Hematopoietic multipotent progenitor cell treated with erythropoietin and hydrocortisone succinate and interleukin-3 and kit ligand, for 4 days (in vitro differentiated cells): Measurements from ENCODE around the gene LAMTOR2.

Experiments used
- DNase-seq: peaks from one replicate; pipeline ENCODE4 v3.0.0-alpha.2; 2015

LAMTOR2 gene

DNA sequence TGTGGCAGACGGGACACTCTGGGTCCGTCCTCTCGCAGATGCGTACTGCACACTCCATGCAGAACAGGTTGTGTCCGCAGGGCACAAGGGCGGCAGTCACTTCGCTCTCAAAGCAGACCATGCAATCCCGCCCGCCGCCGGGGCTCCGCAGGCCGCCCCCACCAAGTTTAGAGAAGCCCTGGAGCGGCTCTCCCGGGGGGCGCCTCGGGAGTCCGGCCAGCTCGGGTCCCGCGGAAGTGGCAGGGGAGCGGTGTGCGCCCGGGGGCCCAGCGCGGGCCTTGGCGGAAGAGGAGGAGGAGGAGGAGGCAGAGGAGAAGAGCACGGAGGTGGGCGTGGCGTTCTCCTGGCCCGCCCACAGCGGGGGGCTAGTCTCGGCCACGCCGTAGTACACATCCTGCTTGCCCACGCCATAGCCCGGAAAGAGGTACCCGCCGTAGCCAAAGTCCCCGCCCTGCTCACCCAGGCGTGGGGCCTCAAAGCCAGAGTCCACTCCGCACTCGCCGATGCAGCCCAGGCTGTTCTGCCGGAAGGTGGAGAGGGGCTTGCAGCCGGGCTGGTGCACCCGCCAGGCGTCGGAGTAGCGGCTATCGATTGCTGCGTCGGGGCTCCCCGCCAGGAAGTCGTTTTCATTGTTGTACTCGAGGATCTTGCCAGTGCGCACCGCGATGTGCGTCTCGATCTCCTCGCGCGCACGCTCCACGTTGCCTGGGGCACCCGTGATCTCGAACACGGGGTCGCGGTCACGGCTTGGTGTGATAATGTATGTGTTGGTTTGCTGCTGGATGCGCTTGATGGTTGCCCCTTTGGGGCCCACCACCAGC lies 22.2 kb downstream of the LAMTOR2 start:
- DNase-seq = peak; percentile 78

DNA sequence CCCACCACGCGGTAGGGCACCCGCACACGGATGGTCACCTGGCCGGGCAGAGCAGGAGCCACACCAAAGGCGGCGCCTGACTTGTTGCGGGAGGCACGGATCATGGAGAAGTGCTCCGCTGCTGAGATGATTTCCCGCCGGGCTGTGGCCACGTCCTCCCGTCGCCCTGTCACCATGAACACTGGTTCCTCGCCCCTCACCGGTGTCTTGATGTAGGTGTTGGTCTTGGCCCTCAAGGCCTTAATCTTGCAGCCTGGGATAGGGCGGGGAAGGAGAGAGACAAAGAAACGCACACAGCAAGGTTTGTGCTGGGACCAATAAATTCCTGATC lies 22.8 kb downstream of the LAMTOR2 start:
- DNase-seq = no peak

DNA sequence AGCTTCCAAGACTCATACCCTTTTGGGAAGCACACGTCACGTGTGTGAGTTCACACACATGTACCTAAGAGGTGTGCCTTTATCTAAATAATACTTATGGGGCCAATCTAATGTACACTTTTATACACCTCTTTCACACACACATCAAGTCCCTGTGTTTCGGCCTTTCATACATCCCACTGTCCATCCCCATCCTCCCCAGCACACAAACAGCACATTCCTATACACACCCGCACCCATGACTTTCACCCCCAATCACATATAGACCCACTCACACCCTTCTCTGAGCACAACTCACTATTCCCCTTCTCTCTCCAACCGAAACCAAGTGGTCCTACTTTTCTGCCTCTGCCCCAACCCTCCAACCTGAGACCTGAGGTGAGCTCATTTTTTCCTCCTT lies 24.1 kb downstream of the LAMTOR2 start:
- DNase-seq = no peak

DNA sequence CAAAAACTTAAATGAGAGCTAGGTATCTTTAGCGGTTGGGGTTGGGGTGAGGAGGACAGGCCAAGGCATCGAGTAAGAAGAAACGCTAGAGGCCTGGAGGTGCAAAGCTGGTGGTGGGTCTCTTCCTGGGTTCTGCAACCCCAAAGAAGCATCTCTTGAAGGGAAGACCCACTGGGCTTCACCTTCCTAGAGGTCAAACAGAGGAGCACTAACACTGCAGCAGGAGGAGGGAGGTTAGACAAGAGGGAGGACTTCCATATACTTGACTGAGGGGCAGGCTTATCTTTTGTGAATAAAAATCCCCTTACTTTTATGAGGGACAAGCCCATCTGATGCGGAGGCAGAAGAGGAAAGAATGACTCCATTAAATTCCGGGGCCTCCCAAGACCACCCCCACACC lies 25.2 kb downstream of the LAMTOR2 start:
- no peak for DNase-seq

DNA sequence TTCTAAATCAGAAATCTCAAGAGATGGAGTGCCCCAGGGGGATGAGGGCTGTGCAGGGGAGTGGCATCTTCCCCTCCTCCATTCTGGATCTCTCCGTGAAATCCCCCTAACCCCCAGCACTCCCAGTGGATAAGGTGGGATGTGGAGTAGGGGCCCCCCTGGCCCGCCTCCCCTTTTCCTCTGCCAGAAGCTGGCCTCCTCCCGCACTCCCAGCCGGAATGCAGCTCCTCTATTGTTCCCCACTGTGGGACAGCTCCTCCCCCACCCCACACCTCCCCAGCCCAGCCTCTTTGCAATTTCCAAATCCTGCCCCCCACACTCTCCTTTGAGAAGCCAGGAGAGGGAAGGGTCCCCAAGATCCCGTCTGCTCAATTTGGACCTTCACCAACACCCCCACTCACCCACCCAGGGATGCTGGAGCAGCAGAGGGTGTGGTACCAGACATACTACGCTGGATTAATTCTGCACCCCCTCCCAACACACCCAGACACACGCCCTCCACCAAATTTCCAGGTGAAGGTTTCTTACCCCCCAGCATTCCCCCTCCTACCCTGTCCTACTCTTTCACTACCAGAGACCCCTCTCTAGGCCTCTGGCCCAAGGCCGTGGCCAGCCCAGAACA lies 25.8 kb downstream of the LAMTOR2 start:
- no peak for DNase-seq

DNA sequence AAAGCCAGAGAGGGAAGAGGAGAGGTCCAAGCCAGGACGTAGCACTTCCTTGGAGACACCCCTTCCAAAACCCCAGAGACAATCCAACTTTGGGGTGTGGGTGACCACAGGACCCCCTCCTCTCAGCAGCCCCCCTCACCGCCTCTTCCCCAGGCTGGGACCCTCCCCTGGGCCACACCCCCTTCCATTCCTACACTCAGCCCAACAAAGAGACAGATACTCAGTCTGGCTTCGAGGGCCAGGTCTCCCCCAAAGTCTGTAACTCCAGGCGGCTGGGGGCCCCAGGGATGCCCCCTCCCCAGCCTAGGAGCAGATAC lies 26.2 kb downstream of the LAMTOR2 start:
- DNase-seq = no peak

DNA sequence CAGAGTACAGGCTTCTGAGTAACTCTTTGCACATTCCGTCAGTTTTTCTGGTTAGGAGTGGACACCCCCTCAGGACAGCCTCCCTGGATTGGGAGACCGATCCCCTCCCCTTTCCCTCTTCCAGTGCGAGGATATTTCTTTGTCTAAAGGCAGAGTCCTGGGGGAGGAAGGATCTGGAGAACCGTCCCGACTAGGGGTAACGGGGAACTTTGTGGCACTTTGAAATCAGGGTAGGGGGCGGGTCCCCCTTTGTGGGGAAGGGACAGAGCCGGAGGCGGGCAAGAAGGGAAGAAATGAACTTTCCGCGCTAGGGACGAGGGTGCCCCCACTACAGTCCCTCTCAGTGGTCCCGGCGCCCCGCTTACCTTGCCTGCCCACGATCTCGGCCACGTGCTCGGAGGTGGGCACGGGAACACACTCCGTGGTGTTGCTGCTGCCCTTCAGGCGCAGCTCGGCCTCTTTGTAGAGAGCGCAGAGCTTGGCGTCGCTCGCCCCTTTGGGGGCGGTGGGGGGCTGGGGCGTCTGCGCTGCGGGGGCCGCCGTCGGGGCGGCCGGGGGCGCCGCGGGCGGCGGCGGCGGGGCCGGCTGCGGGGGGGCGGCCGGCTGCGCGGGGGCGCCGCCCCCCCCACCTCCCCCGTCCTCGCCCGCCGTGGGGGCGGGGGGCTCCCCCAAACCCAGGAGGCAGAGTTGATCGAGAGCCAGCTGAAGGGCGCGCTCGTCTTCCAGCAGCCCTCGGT lies 26.8 kb downstream of the LAMTOR2 start:
- peak; percentile 38 for DNase-seq

DNA sequence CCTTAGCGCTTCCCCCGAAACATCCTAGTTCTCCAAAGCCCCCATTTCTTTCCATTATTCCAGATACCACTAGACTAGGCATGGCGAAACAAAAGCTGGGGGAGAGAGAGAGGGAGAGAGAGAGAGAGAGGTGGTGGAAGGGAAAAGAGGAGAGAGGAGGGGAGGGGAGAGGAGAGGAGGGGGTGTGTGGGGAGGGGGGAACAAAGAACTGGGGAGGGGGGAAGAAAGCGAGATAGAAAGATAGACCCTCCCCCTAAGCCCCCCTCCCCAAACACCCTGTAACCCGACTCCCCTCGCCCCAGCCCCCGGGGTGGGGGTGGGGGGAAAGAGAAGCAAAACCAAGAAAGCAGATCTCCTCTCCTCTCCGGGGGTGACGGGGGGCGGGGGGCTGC lies 27.3 kb downstream of the LAMTOR2 start:
- DNase-seq = no peak

DNA sequence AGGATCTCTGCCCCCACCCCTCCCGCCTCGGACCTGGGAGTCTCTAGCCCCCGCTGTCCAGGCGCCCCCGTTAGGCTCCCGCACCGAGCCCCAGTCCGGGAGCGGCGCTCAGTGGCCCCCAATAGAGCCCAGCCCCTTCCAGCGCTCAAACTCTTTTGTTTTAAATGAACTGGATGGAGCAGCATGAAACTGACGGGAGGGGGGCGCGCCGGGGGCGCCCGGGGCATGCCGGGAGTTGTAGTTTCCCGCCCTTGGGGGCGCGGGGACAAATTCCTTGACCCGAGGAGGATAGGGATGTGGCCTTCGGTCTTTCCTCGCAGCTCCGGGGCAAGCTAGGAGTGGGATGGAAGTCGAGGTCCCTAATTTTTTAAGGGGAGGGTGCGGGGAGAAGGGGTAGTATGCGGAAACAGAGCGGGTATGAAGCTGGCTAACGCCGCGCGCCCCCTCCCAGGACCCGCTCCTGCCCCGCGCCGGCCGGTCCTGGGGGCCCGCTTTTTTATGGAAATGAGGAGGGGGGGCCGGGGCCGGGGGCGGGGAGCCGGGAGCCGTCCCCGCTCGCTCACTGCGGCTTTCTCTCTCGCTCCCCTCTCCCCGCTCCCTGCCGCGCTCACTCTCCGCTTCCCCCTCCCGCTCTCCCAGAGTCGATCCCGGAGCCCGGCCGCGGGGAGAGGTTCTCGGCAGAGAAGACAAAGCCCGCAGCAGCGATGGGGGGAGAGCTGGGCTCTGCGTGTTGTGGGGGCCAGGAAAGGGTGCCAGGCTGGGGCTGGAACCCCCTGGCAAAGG lies 27.9 kb downstream of the LAMTOR2 start, which contains the start of gene MEX3A:
MEX3A (minus strand) TSS at position 157 of the 783 bp plus-strand sequence. CDS start 467 bp downstream, outside the sequence.
- DNase-seq = peak; percentile 87

DNA sequence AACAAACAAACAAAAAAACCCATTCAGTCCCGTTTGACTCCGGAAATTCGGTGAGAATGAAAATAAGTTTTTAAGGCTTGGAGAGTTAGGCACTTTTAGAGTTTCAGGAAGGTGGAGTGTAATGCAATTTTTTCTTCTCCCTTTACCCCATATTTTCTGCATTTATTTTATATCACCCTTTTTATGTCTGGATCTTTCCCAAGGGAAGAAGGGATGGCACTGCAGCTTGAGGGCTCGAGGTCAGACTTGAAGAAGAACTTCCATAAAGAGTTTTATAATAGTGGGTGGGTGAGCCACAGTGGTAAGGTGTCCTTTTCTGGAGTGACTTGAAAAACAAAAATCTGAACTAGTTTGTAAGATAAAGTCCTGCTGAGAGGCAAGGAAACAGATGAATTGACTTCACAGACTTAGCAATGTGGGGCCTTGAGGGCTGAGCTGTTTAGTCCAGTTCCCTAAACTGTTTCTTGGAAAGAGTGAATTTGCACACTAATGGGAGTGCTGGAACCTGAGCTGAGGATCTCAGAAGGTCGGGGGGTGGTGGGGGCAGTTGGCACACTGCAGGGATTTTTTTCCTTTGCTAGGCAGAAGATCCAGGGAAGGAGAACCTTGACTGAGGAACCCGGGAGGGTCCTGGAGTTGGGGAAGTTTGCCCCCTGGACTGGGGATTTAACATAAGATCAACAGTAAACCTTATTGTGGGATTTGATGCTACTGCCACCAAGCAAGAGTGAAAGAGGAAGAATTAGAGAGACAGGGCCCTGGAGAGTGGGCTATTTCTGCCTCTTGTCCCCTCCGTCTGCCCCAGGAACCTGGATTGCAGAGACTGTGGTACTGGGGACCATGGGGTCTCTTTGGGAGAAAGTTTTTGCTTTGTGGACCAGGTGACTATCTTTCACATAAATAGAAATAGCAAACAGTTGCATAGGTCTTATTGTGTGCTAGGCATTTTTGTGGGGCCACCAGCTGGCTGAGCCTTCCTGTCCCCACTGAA lies 29.5 kb downstream of the LAMTOR2 start:
- DNase-seq = no peak

DNA sequence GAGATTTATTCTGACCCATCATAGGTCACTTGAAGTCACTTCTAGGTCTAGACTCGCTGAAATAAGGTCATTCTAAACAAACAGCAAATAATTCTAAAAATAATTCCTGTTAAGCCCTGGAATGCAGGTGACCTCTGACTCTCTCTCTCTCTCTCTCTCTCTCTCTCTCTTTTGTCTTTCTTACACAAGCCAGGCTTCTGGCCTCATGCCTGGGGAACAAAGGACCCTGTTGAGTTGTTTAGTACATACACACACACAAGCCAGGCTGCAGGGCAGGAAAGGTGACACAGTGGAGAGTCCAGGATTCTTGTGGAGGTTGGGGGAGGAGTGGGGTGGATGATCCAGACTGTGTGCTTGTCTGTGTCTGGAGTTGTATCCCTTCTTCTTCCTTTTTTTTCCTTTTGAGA lies 31.7 kb downstream of the LAMTOR2 start:
- DNase-seq = no peak

DNA sequence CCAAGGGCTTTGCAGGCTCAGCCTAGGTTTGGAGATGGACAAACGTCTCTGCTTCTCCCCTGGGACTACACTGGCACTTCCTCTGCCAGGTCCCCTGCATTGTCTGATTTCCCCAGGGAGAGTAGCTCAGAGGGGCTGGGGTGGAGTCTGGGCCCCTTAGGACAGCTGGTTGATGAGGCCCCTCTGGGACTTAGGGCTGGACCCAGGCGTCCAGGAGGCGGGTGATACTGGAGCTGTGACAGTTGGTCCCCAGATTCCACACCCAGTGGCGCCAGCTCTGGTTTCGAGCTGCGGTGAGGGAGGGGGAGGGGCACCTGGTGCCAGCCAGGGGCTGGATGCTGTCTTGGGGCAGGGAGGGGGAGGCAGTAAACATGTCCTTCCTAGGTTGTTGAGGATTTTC lies 35.1 kb downstream of the LAMTOR2 start:
- DNase-seq = peak; percentile 49

DNA sequence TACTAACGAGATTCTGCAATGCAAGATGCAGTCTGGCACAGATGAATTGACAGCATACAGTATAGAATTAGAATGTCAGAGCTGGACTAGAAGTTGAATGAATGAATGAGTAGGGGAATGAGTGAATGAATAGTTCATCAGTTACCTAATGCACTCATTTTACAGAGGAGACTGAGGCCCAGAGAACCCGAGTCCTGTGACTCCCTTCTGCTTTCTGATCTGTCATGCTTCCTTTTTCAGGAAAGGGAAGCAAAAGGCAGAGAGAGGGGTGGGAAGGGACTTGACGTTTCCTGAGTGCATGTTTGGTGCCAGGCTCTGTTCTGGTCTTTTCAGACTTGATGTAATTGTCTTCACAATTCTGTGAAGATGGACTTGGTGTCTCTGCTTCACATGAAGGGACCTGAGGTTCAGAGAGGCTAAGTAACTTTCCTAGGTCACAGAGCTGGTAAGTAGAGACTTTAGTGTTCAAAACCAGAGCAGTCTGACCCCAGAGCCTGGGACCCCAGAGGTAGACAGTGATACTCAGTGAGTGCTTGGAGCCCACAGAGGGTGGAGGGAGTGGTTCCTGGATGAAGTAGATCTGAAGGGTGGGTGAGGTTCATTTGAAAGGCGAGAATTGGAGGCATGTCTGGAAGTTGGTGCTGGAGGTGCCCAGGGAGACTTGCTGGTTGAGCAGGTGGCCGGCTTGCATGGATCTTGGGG lies 35.7 kb downstream of the LAMTOR2 start:
- no peak for DNase-seq

DNA sequence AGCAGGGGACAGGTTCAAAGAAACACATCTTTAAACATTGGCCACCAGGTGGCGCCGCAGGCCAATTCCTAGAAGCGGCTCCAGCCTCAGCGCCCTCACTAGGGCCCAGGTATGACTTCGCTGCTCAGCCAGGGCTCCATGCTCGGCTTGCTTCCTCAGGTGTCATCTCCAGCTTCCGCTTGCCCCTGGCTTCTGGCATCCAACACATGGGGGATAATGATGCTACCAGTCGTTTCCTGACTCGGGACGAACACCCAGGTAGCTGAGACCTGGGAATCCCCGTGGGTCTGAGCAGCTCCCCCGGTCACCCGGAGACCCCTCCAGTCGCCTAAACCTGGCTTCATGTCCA lies 36.2 kb downstream of the LAMTOR2 start:
- peak; percentile 92 for DNase-seq

DNA sequence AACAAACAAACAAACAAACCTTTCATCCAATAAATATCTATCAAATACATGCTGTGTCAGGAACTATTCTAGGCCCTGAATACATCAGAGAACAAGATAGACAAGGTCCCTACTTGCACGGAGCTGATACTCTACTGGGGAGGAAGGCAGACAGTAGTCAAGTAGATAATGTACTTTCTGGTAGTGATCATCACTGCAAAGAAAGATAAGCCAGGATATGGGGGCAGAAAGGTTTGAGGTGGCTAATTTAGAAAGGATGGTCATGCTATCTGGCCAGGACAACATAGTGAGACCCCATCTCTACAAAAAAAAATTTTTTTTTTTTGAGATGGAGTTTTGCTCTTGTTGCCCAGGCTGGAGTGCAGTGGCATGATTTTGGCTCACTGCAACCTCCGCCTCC lies 37.0 kb downstream of the LAMTOR2 start:
- DNase-seq = no peak

DNA sequence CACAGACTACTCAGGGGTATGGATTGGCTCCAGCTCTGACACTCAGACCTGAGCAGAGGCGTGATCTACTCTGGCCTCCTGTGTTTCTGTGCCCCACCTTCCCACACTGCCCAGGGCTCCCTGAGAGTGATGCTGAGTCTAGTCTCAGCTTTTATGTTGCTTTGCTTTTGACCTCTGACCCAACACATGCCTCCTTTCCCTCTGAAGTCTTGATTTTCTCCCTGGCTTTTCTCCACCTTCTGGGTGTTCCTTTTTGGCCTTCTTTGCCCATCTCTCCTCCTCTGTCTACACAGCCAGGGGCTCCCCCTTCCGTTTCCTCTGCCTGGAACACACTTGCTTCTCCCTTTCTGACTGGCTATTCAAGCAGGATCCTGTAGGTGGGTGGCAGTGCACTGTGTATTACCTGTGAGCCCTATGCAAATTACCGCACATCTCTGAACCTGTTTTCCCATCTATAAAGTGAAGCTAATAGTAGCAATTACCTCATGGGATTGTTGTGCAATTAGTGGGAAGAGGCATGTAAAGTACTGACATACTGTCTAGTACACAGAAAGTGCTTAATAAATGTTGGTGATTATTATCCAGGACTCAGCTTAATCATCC lies 41.4 kb downstream of the LAMTOR2 start:
- DNase-seq = no peak

DNA sequence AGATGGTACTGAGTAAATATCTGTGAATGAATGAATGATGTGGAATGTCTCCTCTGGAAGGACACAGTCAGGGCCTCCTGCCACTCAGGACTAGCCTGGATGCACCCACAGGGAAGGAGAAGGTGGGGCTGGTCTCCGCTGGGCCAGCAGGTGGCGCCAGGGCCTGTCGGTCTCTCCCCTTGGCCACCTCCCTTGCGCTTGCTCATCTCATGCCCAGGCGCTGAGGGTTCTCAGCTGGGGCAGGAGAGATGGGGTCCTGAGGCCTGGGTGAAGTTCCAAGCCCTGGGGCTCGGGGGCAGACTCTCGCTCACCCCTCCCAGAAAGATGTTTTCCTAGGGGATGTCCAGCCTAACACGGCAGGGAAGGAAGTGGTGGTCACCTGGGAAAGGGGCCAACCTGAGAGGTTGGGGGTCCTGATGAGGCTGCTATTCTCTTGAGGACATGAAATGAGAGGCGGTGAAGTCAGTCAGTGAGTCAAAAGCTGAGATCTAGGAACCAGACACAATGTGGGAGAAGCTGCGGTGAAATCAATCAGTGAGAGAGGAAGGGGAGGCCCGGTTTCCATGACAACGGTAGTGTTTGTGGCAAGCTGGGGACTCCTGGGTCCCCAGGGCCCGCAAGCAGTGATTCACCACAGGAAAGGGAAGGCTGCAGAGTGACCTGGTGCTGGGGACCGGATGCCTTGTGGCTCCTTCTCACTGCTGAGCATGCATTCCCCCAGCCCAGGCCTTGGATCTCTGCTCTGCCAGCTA lies 42.2 kb downstream of the LAMTOR2 start:
- peak; percentile 93 for DNase-seq

DNA sequence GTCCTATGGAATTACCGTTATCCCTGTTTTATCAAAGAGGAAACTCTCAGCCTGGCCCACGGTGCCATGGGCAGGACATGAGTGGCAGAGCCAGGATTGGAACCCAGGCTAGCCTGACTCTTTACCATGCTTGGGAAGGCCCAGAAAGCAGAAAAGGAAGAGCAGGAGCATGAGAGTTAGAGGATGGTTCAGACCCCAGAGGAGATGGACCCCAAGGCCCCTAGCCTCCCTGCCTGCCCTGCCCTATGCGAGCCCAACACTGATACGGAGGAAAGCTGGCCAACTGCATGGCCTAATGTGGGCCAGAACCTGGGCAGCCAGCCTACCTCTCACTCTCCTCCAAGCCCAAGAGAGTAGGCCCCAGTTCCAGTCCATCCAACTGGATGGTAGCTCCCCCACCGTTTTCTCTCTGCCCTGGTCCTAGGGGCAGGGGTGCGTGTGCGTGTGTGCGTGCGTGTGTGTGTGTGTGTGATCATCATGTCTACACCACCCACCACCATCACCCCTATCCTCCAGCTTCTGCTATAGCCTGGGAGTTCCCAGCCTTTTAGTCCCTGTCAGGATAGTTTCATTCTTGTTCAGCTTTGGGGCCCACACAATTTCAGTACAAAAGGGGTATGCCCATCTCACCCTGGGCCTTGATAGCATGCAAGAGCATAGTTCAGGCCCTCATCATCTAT lies 43.1 kb downstream of the LAMTOR2 start:
- no peak for DNase-seq

DNA sequence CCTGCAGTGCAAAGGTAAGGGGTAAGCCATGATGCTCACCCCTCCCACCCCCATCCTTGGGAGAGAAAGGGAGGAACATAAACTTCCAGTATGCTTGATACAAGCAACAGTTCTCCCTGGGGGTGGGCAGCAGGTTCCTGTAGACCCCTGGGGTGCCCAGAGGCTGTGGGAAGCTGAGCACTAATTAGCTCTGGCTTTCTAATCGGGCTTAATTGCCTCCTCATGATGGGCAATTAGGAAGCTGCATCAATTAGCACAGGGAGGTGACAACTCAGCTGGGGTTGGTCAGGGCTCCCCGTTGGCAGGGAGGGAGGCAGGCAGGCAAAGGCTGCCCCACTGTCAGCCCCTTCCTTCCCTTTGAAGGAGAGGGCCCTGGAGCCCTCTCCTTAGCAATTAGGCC lies 44.2 kb downstream of the LAMTOR2 start:
- DNase-seq = no peak

DNA sequence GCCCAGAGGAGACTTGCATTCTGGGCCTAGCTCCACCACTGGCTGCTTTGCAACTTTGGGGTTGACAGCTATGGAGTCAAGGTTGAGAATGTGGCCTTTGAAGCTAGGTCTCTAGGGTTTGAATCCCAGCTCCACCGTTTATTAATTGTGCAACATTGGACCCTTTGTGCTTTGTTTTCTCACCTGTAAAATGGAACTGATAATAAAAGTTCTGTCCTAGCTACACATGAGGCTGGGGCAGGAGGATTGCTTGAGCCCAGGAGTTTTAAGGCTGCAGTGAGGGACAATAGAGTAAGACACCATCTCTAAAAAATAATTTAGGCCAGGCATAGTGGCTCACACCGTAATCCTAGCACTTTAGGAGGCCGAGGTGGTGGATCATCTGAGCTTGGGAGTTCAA lies 44.7 kb downstream of the LAMTOR2 start:
- no peak for DNase-seq
